Activated T-helper 17 cell treated with anti-CD3 and anti-CD28 coated beads, Interleukin-2, amount 50 U/mL, for 72 hours (primary cell): ENCODE measurements around the gene C19orf38. TPM values are rescaled to one million over a fixed set of nuclear protein-coding genes. Genes with fewer than 3 reads are reported as not detected.

ENCODE experiments used
- ATAC-seq: fragments of 150-1000 bp; cut with Tn5 transposase; replicated peaks from 2 replicates; pipeline ENCODE4 v1.10.0; 2021; ENCODE audit warnings: mild to moderate bottlenecking, moderate library complexity
- H3K27ac Mint-ChIP-seq: one replicate; pipeline ENCODE4 v1.8.0; 2022; ENCODE audit warnings: mixed read lengths
- H3K27me3 Mint-ChIP-seq: one replicate; pipeline ENCODE4 v1.8.0; 2022; ENCODE audit warnings: mixed read lengths
- H3K36me3 Mint-ChIP-seq: one replicate; pipeline ENCODE4 v1.8.0; 2022; ENCODE audit warnings: low read depth, mild to moderate bottlenecking, mixed read lengths
- H3K4me1 Mint-ChIP-seq: one replicate; pipeline ENCODE4 v1.8.0; 2022; ENCODE audit warnings: mixed read lengths
- H3K4me3 Mint-ChIP-seq: one replicate; pipeline ENCODE4 v1.8.0; 2022; ENCODE audit warnings: mild to moderate bottlenecking, mixed read lengths
- H3K9me3 Mint-ChIP-seq: one replicate; pipeline ENCODE4 v1.8.0; 2022; ENCODE audit warnings: mixed read lengths
- total RNA-seq, 2 donors: library from RNA; stranded (reverse); gene quantifications; one replicate each; pipeline ENCODE4 v1.2.3, GENCODE V29; 2022

Gene C19orf38
- total RNA-seq, 2 donors from 2014 or later = 0.48 to 1.7 TPM

DNA sequence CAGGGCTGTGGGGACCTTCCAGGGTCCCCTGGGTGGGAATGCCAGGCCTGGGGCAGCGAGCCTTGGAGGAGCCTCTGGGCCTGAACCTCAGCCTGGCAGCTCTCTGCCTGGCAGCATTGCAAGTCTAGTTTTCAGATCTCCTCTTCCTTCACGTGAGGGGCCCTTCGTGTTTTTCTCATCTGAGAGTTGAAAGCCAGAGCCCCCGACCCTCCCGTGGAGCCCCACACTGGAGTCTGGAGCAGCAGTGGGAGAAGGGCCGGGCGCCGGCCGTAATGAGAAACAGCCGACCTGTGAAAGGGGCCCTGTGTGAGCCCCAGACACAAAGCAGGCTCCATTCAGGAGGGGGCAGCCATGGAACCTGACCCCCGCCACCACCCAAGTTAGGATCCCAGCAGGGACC is 31.5 kb upstream of the C19orf38 start:
- no peak for ATAC-seq
- H3K9me3 Mint-ChIP-seq = no peaks in the 10 kb centered on the region
- H3K27me3 Mint-ChIP-seq = no peaks in the 10 kb centered on the region
- peaks cover 49% of the 10 kb centered on the region for H3K36me3 Mint-ChIP-seq
- H3K4me1 Mint-ChIP-seq = peaks cover 14% of the 10 kb centered on the region
- peak overlapping the region; percentile 58 for H3K27ac Mint-ChIP-seq
- no peak overlapping the region for H3K4me3 Mint-ChIP-seq

DNA sequence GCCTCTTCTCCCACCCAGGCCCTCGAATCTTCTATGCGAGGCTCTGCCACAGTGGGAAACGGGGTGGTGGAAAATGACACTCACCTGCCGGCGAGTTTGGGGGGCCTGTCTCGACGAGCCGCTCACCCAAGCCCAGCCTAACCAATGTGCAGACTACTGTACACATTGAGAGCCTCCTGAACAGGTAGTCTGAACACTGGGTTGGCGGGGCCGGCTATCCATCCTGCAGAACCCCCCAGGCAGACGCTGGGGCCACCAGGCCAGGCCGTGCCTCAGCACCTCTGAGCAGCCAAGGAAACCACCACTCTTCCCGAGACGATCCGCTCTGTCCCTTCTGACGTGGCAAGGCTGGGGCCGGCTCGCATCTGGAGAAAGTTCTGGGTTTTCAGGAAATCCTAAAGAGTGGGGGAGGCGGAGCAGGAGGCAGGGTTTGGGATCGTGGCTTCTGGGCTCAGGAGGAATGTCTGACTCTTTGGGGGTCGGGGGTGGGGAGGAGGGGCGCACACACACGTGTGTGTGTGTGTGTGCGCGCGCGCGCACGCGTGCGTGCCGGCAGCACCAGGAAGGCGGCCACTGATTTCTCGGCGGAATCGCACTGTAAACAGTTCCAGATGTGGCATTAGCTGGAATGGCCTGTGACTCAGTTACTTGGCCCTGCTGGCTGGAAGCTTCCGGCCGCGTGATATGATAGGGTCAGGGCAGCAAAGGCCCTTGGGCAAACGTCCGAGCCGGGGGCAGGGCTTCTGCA is 30.8 kb upstream of the C19orf38 start:
- Mint-ChIP-seq H3K27me3 (no peaks in the 10 kb centered on the region), H3K4me1 (peaks cover 14% of the 10 kb centered on the region)

DNA sequence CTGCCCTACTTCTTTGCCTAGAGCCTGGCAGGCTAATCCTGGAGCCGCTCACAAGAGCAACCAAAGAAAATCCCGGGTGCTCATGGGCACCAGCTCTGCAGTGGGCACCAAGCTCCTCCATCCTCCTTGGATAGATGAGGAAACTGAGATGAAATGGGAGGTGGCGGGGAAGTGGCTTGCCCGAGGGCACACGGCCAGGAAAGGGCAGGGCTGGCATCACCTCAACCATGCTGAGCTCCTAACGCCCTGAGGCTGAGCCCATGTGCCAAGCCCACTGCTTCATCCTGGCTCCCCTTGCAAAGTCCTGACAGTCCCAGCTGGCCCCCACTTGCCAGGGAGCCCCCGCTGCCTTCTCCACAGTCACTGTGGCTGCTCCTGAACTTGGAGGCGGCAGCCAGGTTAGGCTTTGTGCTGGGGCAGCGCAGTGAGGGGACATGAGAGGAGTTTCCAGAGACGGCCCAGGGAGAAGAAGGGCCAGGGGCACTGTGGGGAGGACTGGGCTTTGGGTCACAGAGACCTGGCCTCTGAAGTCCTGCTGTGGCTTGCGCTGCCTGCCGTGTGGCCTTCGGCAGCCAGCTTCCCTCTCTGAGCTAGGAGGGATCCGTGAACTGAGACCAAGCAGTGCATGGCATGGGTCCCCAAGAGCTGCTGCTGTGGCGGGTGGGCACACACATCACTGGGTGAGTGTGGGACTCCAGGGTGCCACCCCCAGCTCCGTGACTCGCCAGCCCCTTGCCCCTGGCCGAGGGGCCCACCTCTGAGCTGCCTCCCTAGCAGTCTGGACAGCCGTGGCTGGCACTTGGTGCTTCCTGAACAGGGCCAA is 29.7 kb upstream of the C19orf38 start:
- no peak for ATAC-seq
- H3K27me3 Mint-ChIP-seq = no peaks in the 10 kb centered on the region
- peaks cover 7% of the 10 kb centered on the region for H3K4me1 Mint-ChIP-seq
- H3K36me3 Mint-ChIP-seq = peaks cover 48% of the 10 kb centered on the region
- no peak overlapping the region for H3K4me3 Mint-ChIP-seq
- H3K9me3 Mint-ChIP-seq = no peaks in the 10 kb centered on the region
- H3K27ac Mint-ChIP-seq = peak overlapping the region; percentile 26

More for the DNA sequence above, 30.8 kb upstream of the C19orf38 start:
- no peak for ATAC-seq
- Mint-ChIP-seq H3K4me3 (no peak overlapping the region), H3K36me3 (peaks cover 56% of the 10 kb centered on the region), H3K27ac (no peak overlapping the region), H3K9me3 (no peaks in the 10 kb centered on the region)

DNA sequence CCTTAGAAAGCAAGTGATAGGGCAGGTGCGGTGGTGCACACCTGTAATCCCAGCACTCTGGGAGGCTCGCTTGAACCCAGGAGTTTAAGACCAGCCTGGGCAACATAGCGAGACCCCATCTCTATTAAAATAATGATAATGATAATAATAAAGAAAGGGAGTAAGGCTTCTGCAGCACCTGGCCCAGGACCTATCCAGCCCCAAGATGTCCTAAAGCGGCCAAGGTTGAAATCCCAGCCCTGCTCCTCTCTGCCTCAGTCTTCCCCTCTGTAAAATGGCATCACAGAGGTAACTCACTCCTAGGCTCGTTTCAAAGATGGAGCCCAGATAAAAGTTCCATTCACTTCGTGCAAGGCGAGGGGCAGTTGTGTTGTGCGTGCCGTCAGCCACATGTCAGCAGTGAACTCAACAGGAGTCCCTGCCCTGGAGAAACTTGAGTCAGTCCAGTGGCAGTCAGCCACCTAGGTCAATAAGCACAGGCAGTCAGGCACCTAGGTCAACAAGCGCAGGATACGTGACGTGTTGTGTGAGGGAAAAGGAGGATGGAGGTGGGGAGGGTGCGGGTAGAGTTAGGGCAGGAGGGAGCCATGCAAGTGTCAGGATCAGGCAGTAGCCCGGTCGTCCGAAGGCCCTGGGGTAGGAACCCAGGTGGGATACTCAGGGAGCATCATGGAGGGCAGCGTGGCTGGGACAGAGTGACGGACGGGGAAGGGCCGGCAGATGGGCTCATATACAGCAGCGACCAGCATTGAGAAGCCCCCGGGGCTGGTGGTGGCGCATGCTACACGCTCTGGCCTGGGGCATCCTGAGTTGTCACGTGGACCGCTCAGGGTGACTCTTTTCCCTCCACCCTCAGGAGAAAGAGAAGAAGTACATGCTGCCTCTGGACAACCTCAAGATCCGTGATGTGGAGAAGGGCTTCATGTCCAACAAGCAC is 28.8 kb upstream of the C19orf38 start:
- no peak for ATAC-seq
- H3K4me3 Mint-ChIP-seq = no peak overlapping the region
- no peaks in the 10 kb centered on the region for H3K27me3 Mint-ChIP-seq
- H3K36me3 Mint-ChIP-seq = peaks cover 49% of the 10 kb centered on the region
- peak overlapping the region; percentile 88 for H3K27ac Mint-ChIP-seq
- peaks cover 7% of the 10 kb centered on the region for H3K4me1 Mint-ChIP-seq
- no peaks in the 10 kb centered on the region for H3K9me3 Mint-ChIP-seq

DNA sequence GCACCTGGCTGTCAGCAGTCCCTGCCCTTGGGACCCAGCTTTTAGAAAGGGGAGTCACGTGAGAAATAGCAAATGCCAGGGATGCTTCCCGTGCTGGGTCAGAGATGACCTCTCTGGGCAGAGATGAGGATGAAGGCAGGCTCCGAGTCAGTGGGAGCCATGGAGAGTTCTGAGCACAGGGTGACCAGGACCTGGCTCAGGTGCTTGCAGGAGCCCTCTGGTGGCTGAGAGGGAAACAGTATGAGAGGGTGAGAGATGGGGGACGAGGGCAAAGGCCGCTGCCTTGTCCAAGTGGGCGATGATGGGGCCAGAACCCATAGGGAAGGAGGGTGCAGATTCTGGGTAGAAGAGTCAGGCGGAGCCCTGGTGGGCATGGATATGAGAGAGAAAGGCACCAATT is 28.0 kb upstream of the C19orf38 start:
- ATAC-seq = peak; percentile 56
- Mint-ChIP-seq H3K27me3 (no peaks in the 10 kb centered on the region), H3K4me1 (peaks cover 7% of the 10 kb centered on the region), H3K27ac (peak overlapping the region; percentile 88), H3K9me3 (no peaks in the 10 kb centered on the region), H3K4me3 (no peak overlapping the region), H3K36me3 (peaks cover 51% of the 10 kb centered on the region)

DNA sequence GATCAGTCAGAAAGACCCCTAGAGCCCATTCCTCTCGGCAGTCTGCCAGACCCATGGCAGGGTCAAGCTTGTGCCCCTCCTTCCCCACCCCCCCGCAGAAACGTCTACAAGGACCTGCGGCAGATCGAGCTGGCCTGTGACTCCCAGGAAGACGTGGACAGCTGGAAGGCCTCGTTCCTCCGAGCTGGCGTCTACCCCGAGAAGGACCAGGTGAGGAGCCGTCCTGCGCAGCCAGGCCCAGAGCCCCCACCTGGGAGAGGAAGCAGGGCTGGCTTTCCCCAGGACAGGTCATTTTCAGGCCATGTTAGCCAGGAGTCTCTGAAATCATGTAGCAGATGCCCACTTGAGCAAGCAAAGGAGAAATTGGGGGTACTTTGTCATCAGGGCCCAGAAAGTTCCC is 24.5 kb upstream of the C19orf38 start:
- Mint-ChIP-seq H3K9me3 (no peaks in the 10 kb centered on the region), H3K27ac (no peak overlapping the region), H3K4me3 (no peak overlapping the region), H3K36me3 (peaks cover 86% of the 10 kb centered on the region), H3K27me3 (no peaks in the 10 kb centered on the region), H3K4me1 (peaks cover 7% of the 10 kb centered on the region)
- ATAC-seq = no peak

DNA sequence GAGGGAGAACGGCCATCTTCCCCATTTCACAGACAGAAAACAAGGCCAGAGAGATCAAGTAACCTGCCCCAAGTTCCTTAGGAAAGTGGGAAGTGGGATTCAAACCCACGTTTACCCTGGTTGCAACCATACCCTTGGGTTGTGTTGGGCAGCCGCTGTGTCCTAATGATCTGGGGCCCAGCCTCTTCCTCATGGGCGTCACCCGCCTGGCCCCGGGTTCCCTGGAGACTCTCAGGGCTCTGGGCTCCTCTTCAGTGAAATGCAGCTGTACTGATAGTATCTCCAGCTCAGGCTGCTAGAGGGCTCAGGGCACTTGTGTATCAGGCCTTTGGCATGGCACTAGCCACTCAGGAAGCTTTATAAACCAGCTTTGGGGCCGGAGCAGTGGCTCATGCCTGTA is 22.0 kb upstream of the C19orf38 start:
- Mint-ChIP-seq H3K36me3 (peaks cover 79% of the 10 kb centered on the region), H3K9me3 (no peaks in the 10 kb centered on the region), H3K27ac (no peak overlapping the region), H3K4me1 (no peaks in the 10 kb centered on the region), H3K27me3 (no peaks in the 10 kb centered on the region), H3K4me3 (no peak overlapping the region)
- ATAC-seq = no peak

DNA sequence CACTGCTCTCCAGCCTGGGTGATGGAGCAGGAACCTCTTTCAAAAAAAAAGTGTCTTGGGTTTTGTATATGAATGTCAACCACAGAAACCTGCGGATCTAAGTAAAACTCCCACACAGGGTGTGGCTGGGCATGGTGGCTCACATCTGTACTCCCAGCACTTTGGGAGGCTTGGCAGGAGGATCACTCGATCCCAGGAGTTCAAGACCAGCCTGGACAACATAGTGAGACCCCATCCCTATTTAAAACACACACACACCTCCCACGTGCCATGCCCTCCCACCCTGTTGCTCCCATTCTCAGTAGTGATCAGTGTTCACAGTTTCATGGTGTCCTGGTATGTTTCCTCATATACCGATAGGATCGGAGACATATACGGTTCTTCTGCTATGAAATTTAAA is 21.4 kb upstream of the C19orf38 start:
- H3K4me1 Mint-ChIP-seq = no peaks in the 10 kb centered on the region
- no peak overlapping the region for H3K4me3 Mint-ChIP-seq
- no peak for ATAC-seq
- H3K9me3 Mint-ChIP-seq = no peaks in the 10 kb centered on the region
- no peak overlapping the region for H3K27ac Mint-ChIP-seq
- peaks cover 73% of the 10 kb centered on the region for H3K36me3 Mint-ChIP-seq
- H3K27me3 Mint-ChIP-seq = no peaks in the 10 kb centered on the region

DNA sequence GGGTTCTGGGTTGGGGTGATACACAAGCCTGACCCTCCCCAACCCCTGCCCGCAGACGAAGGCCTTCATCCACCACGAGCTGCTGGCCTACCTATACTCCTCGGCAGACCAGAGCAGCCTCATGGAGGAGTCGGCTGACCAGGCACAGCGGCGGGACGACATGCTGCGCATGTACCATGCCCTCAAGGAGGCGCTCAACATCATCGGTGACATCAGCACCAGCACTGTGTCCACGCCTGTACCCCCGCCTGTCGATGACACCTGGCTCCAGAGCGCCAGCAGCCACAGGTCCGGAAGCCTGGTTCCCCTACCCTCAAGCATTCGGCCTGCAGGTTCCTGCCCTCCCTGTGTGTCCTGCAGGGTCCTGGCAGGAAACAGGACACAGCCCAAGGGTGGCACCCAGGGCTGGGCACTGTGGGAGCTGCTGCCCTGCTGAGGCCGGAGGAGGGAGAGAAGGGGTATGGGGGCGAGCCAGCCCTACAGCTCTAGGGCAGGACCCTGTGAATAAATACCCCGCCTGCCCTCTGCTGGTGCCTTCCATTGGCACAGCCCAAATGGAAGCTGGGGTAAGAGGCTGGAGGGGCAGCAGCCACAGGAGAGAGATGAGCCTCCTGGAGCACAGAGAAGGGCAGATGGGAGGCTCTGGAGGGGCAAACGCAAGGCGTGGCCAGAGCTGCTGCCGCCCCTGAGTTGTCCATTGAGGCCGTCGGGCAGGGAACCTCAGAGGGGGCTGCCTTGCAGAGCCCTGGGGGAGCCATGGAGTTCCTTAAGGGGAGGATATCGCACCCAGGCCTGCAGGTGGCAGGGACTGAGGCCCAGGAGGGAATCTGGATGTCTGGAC is 19.0 kb upstream of the C19orf38 start:
- Mint-ChIP-seq H3K27me3 (no peaks in the 10 kb centered on the region), H3K27ac (no peak overlapping the region), H3K9me3 (no peaks in the 10 kb centered on the region), H3K4me3 (no peak overlapping the region), H3K36me3 (peaks cover 74% of the 10 kb centered on the region), H3K4me1 (no peaks in the 10 kb centered on the region)
- peak; percentile 38 for ATAC-seq

DNA sequence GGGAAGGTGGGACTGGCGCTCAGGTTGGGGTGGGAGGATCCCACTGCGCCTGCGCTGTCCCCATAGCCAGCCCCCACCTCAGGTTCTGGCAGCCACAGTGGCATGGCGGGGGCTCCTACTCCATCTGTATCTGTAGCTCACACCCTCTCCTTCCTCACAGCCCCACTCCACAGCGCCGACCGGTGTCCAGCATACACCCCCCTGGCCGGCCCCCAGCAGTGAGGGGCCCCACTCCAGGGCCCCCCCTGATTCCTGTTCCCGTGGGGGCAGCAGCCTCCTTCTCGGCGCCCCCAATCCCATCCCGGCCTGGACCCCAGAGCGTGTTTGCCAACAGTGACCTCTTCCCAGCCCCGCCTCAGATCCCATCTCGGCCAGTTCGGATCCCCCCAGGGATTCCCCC is 18.2 kb upstream of the C19orf38 start:
- ATAC-seq = no peak
- Mint-ChIP-seq H3K9me3 (no peaks in the 10 kb centered on the region), H3K27me3 (no peaks in the 10 kb centered on the region), H3K36me3 (peaks cover 66% of the 10 kb centered on the region), H3K4me1 (no peaks in the 10 kb centered on the region), H3K27ac (no peak overlapping the region), H3K4me3 (no peak overlapping the region)

DNA sequence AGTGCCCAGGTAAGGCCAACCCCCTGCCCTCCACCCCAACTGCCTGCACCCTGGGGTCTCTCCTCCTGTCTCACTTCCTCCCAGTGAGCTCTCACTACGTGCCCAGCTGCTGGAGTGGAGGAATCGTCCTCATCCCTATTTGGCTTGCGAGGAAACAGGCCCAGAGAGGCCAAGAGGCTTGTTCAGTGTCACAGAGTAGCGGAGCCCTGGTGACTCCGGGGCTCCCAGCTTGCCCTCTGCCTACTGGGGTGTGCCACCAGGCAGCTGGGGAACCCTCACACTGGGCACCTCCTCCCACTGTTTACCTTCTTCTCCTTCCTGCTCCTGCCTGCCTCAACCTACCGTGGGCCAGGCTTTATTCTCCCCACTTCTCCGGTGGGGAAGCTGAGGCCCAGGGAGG is 17.8 kb upstream of the C19orf38 start:
- Mint-ChIP-seq H3K27ac (no peak overlapping the region), H3K27me3 (no peaks in the 10 kb centered on the region), H3K4me1 (peaks cover 1% of the 10 kb centered on the region), H3K9me3 (peaks cover under 1% of the 10 kb centered on the region), H3K4me3 (no peak overlapping the region), H3K36me3 (peaks cover 64% of the 10 kb centered on the region)
- no peak for ATAC-seq

DNA sequence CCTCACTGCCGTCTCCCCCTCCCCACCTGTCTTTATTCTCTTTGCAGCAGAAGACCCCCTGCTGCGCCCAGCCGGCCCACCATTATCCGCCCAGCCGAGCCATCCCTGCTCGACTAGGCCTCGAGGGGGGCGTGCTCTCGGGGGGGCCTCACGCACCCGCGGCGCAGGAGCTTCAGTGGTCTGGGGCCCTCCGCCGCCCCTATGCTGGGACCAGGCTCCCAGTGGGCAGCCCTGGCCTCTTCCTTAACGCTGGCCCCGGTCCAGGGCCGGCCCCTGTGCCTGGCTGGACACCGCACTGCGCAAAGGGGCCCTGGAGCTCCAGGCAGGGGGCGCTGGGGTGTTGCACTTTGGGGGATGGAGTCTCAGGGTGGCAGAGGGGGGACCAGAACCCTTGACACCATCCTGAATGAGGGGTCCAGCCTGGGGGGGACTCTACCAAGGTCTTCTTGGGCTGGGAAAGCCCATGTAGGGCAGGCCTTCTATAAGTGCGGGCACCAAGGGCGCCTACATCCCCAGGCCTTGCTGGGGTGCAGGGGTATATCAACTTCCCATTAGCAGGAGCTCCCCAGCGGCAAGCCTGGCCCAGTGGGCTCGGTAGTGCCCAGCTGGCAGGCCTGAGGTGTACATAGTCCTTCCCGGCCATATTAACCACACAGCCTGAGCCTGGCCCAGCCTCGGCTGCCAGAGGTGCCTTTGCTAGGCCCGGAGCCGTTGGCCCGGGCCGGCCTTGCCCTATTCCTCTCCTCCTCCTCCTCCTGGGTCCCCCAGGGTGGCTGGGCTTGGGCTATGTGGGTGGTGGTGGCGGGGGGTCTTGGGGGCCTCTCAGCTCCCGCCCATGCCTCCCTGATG is 17.1 kb upstream of the C19orf38 start:
- no peak overlapping the region for H3K27ac Mint-ChIP-seq
- H3K4me1 Mint-ChIP-seq = peaks cover 6% of the 10 kb centered on the region
- no peak overlapping the region for H3K4me3 Mint-ChIP-seq
- peaks cover 64% of the 10 kb centered on the region for H3K36me3 Mint-ChIP-seq
- H3K27me3 Mint-ChIP-seq = no peaks in the 10 kb centered on the region
- H3K9me3 Mint-ChIP-seq = peaks cover 4% of the 10 kb centered on the region
- ATAC-seq = no peak
